ENCODE data around the gene CD68.

The CD68 gene, protein sequence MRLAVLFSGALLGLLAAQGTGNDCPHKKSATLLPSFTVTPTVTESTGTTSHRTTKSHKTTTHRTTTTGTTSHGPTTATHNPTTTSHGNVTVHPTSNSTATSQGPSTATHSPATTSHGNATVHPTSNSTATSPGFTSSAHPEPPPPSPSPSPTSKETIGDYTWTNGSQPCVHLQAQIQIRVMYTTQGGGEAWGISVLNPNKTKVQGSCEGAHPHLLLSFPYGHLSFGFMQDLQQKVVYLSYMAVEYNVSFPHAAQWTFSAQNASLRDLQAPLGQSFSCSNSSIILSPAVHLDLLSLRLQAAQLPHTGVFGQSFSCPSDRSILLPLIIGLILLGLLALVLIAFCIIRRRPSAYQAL

DNA sequence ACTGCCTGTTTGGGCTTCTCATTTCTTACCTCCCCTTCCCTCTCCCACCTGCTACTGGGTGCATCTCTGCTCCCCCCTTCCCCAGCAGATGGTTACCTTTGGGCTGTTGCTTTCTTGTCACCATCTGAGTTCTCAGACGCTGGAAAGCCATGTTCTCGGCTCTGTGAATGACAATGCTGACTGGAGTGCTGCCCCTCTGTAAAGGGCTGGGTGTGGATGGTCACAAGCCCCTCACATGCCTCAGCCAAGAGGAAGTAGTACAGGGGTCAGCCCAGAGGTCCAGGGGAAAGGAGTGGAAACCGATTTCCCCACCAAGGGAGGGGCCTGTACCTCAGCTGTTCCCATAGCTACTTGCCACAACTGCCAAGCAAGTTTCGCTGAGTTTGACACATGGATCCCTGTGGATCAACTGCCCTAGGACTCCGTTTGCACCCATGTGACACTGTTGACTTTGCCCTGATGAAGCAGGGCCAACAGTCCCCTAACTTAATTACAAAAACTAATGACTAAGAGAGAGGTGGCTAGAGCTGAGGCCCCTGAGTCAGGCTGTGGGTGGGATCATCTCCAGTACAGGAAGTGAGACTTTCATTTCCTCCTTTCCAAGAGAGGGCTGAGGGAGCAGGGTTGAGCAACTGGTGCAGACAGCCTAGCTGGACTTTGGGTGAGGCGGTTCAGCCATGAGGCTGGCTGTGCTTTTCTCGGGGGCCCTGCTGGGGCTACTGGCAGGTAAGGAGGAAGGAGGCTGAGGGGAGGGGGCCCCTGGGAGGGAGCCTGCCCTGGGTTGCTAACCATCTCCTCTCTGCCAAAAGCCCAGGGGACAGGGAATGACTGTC lies at the start of gene CD68:
CD68 (plus strand) TSS at position 638 of the 833 bp plus-strand sequence; CDS start at position 678, 40 bp downstream.
- DNase-seq (ENCODE audit: low read depth) = peak; percentile 90
- TF ChIP-seq, protein P1, sequence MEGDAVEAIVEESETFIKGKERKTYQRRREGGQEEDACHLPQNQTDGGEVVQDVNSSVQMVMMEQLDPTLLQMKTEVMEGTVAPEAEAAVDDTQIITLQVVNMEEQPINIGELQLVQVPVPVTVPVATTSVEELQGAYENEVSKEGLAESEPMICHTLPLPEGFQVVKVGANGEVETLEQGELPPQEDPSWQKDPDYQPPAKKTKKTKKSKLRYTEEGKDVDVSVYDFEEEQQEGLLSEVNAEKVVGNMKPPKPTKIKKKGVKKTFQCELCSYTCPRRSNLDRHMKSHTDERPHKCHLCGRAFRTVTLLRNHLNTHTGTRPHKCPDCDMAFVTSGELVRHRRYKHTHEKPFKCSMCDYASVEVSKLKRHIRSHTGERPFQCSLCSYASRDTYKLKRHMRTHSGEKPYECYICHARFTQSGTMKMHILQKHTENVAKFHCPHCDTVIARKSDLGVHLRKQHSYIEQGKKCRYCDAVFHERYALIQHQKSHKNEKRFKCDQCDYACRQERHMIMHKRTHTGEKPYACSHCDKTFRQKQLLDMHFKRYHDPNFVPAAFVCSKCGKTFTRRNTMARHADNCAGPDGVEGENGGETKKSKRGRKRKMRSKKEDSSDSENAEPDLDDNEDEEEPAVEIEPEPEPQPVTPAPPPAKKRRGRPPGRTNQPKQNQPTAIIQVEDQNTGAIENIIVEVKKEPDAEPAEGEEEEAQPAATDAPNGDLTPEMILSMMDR (IDR thresholded peaks at IDR 0.05; ENCODE audit: low read length, missing control alignments) = no peak
- H3K4me3 ChIP-seq (replicated peaks; ENCODE audit: low read depth, low read length) = peak within 1 kb of the TSS; percentile 37

DNA sequence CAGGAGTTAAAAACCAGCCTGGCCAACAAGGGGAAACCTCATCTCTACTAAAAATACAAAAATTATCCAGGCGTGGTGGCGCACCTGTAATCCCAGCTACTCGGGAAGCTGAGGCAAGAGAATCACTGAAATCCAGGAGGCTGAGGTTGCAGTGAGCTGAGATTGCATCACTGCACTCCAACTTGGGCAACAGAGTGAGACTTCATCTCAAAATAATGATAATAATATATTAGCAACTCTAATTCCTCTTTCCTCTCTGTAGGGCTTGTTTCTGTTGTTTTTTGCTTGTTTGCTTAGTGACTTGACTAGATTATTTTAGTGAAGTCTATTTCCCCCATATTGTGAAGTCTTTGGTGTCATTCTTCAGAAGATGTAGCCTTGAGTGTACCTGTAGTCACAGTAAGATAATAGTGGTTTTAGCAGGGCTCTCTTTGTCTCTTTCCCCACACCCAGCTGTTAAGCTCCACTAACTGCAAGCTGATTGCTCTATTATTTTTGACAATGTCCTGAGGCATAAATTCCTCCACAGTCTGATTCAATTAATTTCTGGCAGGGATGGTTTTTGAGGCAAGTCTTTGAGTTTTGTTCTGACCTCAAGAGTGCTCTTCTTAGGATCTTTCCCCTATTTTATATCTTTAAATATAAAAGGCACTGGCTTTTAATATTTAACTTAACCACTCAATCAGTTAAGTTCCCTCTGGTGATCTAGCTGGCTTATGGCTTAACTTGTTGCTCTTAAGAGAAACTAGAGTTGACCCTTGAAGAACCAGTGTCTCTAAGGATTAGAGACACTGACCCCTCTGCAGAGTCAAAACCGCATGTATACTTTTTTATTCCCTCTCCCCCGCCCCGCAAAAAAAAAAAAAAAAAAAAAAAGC lies 49.2 kb upstream of the CD68 start:
- DNase-seq (ENCODE audit: low read depth) = no peak
- no peak overlapping the region for H3K4me3 ChIP-seq (replicated peaks; ENCODE audit: low read depth, low read length)
- TF ChIP-seq, protein P1 (IDR thresholded peaks at IDR 0.05; ENCODE audit: low read length, missing control alignments) = no peak

DNA sequence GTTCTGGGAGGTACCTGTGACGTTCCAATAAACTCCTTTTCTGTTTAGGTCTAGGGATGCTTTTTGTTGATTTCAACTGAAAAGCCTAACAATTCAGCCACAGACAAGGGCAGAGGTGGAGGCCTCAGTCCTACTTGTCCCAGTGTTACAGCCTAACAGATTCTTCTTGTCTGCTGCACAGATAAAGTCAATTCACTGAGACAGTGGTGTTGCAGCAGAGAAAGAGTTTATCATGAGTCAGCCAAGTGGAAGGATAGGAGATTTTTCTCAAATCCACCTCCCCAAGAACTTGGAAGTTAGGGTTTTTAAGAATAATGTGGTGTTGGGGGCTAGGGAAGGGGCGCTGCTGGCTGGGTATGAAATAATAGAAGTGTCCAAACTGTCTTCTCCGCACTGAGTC lies 41.4 kb upstream of the CD68 start:
- TF ChIP-seq, protein P1 (IDR thresholded peaks at IDR 0.05; ENCODE audit: low read length, missing control alignments) = no peak
- no peak overlapping the region for H3K4me3 ChIP-seq (replicated peaks; ENCODE audit: low read depth, low read length)
- DNase-seq (ENCODE audit: low read depth) = no peak

DNA sequence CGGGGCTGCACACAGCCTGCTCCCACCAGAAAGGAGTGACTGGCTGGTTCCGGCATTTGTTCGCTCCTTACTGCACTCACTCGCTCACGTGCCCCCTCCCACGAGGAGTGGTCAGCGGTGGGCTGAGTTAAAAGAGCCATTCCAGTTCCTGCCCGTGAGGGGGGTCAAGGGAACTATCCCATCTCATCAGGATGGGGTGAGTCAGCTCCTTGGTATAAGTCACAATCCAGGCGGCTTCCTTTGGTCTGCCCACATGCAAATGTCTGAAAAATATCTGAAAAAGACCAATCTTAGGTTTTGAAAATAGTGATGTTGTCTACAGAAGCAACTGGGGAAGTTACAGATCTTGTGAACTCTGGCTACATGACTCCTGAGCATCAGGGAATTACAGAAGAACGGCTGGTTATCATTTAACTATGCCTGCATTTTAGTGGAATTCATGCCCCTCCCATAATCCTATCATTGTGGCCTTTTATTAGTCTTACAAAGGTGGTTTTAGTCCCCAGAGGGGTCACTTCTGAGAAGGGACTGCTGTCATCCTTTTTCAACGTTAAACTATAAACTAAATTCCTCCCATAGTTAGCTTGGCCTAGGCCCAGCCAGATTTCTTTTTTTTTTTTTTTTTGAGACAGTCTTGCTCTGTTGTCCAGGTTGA lies 40.4 kb upstream of the CD68 start:
- TF ChIP-seq, protein P1 (IDR thresholded peaks at IDR 0.05; ENCODE audit: low read length, missing control alignments) = no peak
- DNase-seq (ENCODE audit: low read depth) = no peak
- H3K4me3 ChIP-seq (replicated peaks; ENCODE audit: low read depth, low read length) = no peak overlapping the region

DNA sequence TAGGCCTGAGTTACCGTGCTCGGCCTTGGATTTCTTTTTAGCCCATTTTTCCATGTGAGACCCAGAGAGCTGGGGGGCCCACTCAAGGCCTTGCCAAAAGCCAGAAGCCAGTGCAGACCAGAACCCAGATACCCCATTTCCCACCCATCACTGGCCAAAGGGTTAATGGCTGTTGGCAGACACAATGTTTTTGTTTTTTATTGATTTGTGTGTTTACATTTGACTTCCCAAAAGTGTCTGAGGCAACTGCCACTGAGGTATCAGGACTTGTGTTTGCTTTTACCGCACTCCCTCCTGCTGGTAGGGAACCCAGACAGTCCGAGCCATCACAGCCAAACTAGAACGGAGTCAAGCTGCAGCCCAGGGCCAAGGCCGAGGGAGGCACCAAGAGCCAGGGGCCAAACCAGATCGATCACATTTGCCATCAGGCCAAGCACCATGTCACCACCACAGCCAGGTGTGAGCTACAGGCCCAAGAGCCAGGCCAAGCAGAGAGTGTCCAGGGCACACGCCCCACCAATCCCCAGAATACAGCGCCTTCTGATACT lies 38.3 kb upstream of the CD68 start:
- DNase-seq (ENCODE audit: low read depth) = no peak
- TF ChIP-seq, protein P1 (IDR thresholded peaks at IDR 0.05; ENCODE audit: low read length, missing control alignments) = no peak
- no peak overlapping the region for H3K4me3 ChIP-seq (replicated peaks; ENCODE audit: low read depth, low read length)

DNA sequence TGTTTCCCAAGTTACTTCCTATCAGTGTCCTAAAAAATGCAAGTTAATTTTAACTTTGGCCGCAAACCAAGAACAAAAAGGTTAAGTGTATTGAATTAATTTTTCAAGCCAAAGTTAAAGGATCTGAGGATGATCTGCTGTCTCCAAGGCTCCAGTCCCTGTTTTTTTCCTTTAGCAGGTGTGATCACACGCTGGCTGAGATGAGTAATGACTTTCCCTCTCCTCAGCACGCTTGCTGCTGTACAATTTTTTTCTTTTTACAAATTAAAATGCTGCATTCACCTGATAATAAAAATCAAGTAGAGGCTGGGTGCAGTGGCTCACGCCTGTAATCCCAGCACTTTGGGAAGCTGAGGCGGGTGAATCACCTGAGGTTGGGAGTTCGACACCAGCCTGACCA lies 34.5 kb upstream of the CD68 start:
- no peak for DNase-seq (ENCODE audit: low read depth)
- H3K4me3 ChIP-seq (replicated peaks; ENCODE audit: low read depth, low read length) = no peak overlapping the region
- TF ChIP-seq, protein P1 (IDR thresholded peaks at IDR 0.05; ENCODE audit: low read length, missing control alignments) = no peak
